ENCODE data around the gene PPAN.

Gene PPAN

GRCh38 chr19:10142701-10143375 is 36.7 kb downstream of the PPAN start:
- peak; percentile 79 for DNase-seq

- DNase-seq, result peak; percentile 71
These were observed 37.5 kb downstream of the PPAN start for GRCh38 chr19:10143681-10144080.

- no peak for DNase-seq
These were observed 38.2 kb downstream of the PPAN start for GRCh38 chr19:10144361-10144760.

GRCh38 chr19:10145031-10145430 is 38.9 kb downstream of the PPAN start:
- DNase-seq, result no peak

GRCh38 chr19:10146142-10146541 is 40.0 kb downstream of the PPAN start:
- no peak for DNase-seq

- DNase-seq, result no peak
These were observed 43.3 kb downstream of the PPAN start for GRCh38 chr19:10149427-10149826.

GRCh38 chr19:10151521-10151920 is 45.4 kb downstream of the PPAN start:
- DNase-seq, result no peak

GRCh38 chr19:10152100-10152499 is 45.9 kb downstream of the PPAN start:
- DNase-seq, result no peak

- DNase-seq, result no peak
These were observed 49.7 kb downstream of the PPAN start for GRCh38 chr19:10155839-10156238.

GRCh38 chr19:10158071-10158470 is 51.9 kb downstream of the PPAN start:
- DNase-seq, result no peak

- DNase-seq, result no peak
These were observed 52.3 kb downstream of the PPAN start for GRCh38 chr19:10158485-10158884.

- DNase-seq, result no peak
These were observed 53.4 kb downstream of the PPAN start for GRCh38 chr19:10159610-10160009.

All from activated effector memory CD4-positive, alpha-beta T cell treated with anti-CD3 and anti-CD28 coated beads, Interleukin-2, amount 50 U/mL, for 16 hours (primary cell).